ENCODE results near the gene EPHA7.

Gene EPHA7

DNA sequence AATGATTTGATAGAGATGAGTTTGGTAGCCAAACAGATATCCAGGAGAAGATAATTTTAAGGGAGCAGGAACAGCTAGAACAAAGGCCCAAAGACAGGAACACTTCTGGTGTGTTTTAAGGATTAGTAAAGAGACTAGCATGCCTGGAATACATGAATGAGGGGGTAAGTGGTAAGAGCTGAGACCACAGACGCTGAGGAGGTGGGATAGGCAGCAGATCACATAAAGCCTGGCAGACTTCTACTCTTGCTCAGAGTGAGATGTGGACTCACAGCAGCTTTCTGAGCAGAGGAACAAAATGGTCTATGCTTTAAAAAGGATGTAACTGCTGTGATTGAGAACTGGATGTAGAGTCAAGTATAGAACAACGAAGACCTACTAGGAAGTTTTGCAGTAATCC is 100.1 kb downstream of the EPHA7 start:
- no peak for DNase-seq

DNA sequence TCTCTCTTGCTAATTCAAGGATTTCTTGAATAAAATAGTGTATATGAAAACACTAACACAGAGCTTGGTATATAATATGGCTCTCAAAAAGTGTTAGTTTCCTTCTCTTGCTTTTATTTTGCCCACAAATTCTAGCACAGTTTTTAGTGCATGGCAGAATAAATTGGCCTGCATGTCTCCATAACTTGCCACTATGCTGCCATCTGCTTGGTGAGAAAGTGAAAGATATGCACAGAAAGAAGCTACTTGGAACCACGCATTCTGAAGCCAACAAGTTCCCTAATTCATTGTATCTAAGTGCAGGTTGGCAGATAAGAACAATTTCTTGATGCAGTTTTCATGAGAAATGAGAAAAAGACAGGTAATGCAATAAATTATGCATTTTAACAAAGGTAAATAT is 101.2 kb downstream of the EPHA7 start:
- DNase-seq: no peak

DNA sequence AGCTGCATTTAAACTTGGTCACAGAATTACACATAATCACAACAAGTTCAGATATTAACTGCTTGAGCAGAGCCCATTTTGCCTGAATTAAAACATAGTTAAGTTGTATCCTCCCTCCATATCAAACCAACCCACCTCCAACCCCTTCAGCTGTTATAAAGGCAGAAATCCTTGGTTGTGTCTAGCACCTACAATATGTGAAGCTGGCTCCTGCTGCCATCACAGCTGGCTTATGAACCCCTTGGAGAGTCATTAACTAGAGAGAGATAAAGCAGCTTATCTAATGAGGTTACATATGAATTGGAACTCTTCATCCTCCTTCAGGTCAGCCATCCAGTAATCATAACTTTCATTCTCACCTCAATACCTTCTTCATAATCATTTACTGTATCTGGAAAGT is 101.8 kb downstream of the EPHA7 start:
- DNase-seq: no peak

DNA sequence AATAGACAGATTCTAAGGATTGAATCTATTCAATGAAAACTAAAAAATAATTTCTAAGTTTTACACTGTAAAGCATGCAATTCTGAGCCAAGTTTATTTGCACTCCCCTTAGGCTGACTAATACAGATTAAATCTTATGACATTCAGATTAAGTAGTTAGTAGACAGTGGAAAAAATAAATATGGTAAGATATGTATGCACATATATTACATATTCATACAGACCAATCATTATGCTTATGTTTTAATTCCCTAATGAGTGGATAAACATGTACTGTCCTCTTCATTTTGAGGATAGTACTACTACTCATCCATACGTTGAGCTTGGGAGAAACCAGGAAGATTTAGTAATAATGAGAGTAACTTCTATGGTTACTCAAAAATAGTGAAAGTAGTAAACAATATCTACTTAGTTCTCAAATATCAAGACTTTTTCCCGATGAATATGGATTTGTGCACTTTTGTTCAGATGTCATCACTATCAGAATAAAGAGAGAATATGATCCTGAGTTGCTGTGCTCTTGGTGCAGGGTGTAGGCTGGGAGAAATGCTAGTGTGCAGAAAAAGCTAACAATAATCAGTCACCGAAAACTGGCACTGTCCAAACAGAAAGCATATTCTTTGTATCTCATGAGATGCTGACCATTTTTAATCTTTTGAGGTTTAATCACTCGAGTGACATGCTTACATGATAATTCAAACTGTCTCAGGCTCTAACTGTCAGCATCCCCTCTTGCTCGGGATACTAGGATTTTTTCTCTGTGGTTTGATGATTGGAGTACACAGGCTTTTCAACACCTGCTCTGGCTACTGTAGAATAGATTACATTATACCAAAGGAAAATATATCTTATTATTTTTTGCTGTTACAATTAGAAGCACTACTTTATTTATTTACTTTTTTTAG is 111.6 kb downstream of the EPHA7 start:
- no peak for DNase-seq

DNA sequence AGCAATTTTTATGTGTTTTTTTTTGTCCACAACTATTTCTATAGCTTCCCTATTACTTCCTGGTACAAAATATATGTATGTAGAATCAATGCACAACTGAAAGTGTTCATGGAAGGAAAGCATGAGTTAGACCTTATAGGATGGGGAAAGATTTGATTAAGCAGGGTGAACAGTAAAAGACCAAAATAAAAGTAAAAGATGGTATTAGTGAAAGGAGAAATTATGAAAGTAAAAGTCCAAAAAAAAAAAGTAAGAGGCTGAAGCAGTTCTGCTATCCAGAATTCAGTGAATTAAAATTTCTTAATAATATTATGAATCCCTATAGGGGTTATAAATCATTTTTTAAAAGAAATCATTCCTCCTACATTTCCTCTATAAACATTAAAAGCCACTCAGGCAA is 114.3 kb downstream of the EPHA7 start:
- DNase-seq: no peak

DNA sequence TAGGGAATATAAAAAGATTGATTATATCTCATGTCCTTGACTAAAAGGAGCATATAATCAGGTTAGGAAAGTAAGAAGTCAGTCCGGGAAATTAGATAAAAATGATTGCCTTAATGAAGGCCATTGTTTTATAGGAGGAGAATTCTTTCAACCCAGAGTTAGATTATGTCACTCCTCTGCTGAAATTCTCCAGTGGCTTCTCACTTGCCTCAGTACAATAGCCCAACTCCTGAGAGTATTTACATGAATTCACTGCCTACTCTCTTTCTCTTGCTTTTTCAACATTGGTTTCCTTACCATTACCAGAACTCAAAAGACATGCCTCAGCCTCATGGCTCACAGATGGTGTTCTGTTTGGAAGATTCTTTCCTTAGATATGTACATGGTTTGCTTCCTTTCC is 114.9 kb downstream of the EPHA7 start:
- no peak for DNase-seq

DNA sequence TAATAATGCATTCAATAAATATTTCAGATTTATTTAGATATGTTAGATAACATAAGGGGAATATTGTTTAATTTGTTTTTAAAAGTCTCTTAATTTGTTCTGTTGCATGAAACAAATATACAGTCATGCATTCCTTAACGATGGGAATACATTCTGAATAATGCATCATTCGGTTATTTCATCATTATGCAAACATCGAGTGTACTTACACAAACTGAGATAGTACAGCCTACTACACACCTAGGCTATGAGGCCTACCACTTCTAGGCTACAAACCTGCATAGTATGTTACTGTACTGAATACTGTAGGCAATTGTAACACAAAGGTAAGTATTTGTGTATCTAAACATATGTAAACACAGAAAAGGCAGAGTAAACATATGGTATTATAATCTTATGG is 118.7 kb downstream of the EPHA7 start:
- DNase-seq: no peak

DNA sequence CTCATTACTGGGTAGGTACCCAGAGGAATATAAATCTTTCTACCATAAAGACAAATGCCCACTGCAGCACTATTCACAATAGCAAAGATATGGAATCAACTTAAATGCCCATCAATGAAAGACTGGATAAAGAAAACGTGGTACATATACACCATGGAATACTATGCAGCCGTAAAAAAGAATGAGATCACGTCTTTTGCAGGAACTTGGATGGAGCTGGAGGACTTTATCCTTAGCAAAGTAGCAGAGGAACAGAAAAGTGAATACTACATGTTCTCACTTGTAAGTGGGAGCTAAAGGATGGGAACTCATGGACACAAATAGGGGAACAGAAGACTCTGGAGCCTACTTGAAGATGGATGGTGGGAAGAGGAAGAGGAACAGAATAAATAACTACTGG is 119.7 kb downstream of the EPHA7 start:
- no peak for DNase-seq

DNA sequence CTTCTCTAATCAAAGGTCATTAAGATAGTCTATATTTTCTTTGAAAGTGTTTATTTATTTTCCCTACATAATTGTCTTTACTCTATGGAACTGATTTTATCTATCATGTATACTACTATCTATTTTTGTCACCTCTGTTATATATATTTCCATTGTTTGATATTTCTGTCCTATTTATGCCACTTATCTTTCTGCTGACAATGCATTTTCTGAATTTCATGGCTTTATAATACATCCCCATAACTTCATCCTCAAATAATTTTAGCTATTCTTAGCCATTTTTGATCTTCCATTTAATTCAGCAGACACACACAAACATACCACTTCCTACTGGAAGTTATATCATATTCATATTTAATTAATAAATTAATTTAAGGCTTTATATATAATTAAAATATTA is 123.7 kb downstream of the EPHA7 start:
- DNase-seq: no peak

DNA sequence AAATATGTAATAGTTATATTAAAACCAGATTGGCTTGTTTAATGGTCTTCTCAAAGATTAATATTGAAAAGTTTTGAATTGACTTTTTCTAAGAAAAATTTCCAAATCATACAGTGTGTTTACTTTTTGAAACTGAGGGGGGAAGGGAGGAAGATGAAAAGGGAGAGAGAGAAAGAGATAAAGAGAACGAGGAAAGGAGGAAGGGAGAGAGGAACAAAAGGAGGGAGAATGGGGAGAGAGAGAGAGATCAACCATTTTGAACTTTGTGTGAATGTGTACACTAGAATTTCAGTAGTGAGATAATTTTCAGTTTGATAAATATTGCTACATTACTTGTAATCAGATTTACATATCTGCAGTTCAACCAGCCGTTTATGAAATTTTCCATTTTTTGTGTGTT is 124.5 kb downstream of the EPHA7 start:
- no peak for DNase-seq

DNA sequence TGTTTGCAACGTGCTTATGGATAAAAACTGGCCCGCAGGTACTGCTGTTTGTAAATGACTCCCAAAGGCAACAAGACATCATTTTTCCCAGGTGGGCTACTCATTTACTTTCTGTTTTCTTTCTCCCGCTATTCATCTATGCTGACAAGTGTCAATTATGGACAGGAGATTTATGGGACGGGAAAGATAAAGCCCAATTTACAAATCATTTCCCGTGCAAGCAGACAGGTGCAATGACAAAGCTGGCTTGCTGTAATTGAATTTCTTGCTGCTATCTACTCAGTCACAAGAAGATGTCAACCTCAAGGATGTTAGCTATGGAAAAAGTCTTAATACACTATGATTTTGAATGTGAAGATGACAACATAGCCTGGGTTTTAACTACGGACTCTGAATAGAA is 125.5 kb downstream of the EPHA7 start:
- no peak for DNase-seq

DNA sequence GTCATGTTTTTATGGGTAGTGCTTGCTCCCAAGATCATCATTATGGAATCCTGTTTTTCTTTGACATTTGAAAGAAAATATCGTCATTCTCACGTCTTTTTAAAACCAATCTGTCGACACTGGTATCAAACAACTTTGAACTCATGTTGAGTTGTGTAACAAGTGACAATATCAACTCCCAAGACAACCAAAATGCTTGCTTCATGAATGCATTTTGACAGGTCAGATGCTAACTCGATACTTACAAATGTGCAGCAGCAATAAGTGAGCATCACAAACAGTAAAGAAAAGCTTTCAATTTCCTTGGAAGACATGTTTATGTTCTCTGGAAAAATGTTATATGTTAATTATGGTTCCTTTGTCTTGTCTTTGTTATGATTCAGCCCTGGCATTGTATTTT is 125.9 kb downstream of the EPHA7 start:
- DNase-seq: no peak

DNA sequence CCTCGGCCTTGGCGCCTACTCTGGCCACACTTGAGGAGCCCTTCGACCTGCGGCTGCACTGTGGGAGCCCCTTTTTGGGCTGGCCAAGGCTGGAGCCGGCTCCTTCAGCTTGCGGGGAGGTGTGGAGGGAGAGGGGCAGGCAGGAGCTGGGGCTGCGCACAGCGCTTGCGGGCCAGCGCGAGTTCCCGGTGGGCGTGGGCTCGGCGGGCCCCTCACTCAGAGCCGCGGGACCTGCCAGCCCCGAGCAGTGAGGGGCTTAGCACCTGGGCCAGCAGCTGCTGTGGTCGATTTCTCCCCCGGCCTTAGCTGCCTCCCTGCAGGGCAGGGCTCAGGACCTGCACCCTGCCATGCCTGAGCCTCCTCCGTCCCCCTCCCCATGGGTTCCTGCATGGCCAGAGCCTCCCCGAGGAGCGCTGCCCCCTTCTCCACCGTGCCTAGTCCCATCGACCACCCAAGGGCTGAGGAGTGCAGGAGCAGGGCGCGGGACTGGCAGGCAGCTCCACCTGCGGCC is 136.8 kb downstream of the EPHA7 start:
- no peak for DNase-seq

DNA sequence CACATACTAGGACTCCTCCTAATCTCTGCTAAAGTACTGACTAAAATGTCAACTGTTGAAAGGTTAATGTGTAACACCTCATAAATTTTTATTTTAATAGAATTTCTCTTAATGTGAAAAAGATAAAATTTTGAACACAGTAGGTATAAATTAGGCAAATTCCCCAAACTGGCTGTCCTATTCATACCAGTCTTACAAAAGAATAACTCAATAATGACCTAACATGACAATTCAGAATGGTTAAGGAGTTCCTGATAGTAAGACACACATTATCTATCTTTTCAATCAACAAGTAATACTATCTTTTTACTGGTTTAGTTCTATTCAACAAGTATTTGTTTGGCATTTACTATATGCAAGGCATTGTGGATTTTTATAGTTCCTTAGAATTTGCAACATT is 141.1 kb downstream of the EPHA7 start:
- no peak for DNase-seq

DNA sequence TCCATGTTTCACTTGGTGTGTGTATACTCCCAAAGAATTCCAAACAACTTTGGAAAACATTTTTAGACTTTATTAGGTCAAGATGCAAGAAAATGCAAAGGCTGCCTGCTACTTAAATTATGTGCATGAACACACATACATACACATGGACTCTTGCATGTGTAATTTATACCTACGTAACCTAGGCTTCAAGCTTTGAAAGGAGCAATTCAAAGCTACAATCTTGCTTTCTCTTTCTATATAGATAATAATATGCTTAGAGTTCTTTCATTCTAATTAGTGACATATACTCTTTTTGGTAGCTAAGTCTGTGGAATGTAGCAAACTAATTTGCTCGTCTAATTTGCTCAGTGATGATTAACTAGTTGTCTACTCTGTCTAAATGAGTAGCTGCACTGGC is 146.5 kb downstream of the EPHA7 start:
- DNase-seq: no peak

DNA sequence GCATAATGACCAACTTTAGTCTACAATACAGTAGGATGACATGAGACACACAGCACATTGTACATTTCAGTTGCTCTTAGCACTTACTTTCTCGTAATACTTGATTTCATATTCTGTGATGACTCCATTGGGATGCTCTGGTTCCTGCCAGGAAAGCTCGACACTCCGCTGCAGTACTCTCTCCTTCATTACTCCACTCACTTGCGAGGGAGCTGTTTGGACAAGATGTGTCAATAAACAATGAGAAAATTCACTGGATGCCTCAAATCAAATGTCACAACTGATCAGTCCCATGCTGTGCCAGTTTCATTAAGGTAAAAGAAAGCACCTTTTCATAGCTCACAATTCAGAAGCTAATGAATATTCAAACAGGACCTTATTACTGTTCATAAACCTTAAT is 147.1 kb downstream of the EPHA7 start:
- no peak for DNase-seq

DNA sequence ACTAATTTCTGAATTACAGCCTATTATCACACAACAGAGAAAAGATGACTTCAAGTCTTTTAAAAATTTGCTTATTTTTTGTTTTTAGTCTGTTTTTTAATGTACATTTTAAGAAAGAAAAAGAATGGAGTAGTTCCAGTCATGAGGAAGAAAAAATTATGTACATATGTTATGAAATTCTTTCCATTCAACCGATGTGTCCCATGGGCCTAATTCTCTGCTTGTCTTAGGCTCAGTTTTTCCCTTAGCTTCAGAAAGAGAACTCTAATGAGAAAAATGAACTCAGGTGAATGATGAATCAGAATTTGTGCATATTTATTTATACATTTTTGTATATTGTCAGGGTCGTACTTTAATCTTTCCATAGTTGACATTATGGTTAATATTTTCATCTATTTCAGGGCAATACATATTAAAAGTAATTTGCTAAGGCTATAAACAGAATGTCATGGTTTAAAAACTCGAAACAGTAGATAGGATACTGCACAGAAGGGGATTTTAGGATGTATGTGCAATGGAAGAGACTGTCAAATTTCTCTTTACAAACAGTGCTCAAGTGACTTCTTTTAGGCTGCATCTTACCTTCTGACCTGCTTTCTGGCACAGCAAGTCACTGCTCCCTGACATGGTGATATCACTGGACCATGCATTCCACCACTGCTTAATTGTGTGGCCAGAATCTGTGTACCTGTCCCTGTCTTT is 153.1 kb downstream of the EPHA7 start:
- DNase-seq: no peak

DNA sequence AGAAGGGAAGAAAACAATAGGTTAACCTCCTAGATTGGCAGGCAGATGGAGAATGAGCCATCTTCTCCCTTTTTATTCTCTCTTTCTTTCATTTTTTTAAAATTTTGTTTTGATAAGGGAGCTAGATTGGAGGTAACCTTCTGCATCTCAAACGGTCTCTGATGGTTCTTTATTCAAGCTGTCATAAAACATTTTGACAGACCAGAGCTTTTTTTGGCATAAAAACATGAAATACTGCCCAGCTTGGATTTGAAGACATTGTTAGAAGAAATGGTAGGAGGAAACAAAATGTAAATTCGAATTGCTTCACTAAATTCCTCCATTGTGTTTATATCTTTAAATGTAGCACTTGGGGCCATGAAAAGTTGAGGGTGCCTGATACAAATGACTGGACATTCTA is 158.5 kb downstream of the EPHA7 start:
- DNase-seq: no peak

DNA sequence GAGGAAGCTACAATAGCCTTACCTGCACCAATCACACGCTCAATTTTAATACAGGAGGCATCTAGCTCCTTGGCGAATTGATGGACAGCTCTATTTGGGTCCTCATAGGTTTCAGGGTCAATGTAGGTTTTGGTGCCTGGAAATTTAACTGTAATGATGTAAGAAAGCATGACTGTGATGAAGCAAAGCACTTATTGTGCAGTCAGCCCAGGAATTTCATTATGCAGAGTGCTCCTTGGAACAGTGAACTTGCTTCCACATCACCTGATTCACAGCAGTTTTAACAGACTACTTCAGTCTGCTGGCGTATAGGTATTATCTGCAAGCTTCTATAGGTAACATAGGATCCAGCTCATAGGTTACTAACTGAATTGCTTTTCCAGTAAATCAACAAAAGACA is 160.0 kb downstream of the EPHA7 start:
- DNase-seq: no peak

DNA sequence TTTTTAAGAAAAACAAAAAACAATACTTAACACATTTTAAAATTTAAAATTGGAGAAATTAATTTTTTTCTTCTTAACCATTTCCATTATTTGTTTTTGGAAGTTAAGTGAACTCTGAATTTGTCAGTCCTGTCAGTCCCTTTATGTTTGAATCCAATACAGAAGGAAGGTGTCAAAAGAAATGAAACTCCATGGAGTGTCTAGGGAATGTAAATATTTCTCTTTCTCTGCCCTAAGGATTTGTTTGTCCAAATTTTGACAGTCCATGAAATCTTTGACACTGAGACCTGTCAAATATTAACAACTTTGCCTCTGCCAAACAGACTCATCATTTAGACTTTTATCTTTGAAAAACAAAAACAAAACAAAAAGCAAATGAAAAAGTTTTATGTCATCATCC is 166.4 kb downstream of the EPHA7 start:
- no peak for DNase-seq

DNA sequence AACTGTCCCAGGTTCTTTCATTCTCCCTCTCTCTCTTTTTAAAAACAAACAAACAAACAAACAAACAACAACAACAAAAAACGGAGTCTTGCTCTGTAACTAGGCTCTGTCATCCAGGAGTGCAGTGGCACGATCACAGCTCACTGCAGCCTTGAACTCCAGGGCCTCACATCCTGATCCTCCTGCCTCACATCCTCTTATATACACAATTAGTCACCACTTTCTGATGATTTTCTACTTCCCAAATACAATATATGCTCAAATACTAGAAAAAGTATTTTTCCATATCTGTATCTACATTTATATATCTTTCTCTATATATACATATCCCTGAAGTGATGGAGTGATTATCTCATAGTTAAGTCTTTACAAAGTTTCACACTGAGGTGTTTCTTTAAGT is 170.7 kb downstream of the EPHA7 start:
- DNase-seq: no peak

DNA sequence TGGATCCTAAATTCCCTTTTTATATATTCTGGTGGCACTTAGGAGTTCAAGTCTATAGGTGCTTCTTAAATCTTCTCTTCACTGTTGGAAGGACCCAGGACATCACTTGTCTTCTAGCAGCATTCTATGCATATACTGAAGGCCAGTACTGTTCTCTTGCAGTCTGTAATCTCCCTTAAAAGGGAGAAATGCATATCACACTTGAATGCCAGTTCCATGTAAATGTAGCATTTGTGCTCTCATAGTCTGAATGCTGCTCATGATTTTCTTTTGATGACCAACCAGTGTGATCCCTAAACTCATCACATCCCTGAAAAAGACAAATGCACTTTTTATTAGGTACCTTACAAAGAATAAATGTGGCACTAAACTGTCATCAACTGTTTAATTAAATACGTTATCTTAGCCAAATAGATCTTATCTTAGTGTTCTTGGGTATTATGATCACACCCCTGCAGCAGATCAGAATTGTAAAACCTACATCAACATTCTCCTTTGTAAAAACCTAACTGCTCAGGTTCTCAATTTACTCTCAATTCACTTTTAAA is 176.1 kb downstream of the EPHA7 start:
- DNase-seq: no peak

DNA sequence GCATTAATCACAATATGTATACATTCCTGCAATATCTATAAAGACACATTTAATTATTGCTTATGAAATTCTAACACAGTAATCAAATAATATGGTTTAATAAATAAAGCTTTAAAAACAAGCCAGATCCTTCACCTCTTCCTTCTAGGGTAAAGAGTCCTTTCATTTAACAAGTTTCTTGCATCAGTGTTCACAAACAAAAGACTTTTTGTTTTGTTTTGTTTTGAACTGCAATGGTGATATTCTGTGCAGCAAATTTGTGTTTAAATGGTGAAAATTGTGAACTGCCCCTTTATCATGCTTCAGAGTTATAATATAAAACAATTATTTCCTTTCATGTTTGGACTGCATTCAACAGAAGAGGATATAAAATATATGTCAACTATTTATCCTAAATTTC is 177.3 kb downstream of the EPHA7 start:
- no peak for DNase-seq

DNA sequence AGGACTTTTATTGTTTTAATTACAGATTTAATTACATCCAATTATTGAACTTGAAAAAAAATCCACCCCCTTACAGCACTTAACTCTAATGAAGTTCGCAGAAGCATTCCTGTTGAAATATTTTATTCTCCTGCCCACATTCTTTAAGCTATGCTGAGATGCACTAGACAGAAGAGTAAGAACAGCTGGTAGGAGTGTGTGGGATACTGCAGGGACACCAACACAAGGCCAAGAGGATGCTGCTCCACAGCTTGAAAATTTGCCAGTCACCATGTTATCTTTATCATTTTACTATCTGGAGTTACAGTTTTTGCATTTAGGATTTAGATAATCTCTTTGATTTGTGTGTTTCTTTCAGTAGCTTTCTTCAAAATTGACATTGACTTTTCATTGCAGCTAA is 180.7 kb downstream of the EPHA7 start:
- DNase-seq: no peak

All from inflammatory macrophage treated with lipopolysaccharide for 1 hour (primary cell).